ENCODE results near the gene CLSTN2. TPM values are rescaled to one million over a fixed set of nuclear protein-coding genes. Genes with fewer than 3 reads are reported as not detected.

CLSTN2 gene
- total and polyA plus RNA-seq, 4 donors: 0.09 to 2.2 (median 0.55) TPM

DNA sequence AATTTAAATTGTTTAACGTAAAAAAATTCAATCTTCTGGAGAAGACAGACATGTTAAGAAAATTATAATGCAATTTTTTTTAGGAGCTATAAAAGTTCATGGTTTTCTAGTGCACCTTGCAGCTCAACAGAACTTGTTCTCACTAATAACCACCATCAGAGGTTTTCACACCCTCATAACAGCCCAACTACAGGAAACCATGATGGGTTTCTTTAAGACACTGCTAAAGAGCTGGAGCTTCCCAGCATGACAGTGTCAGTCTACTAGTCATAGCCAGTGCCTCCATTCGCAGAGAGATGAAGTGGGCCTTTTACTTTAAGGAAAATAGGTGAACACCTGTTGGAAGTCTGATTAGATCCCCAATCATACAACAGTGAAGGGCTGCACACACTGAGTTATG is 518.8 kb downstream of the CLSTN2 start:
- Histone ChIP-seq H3K36me3 (ENCODE audit: control insufficient read depth in 4 of 4, insufficient read depth in 3 of 4, low read depth in 1 of 4, low read length in 3 of 4) (no peaks in the 10 kb centered on the region), H3K27ac (ENCODE audit: low read depth in 1 of 2, low read length in 2 of 2) (no peak overlapping the region), H3K4me3 (ENCODE audit: low read depth in 1 of 3, low read length in 3 of 3) (no peak overlapping the region), H3K27me3 (ENCODE audit: control insufficient read depth in 4 of 4, insufficient read depth in 4 of 4, low read length in 3 of 4) (no peaks in the 10 kb centered on the region), H3K4me1 (ENCODE audit: control insufficient read depth in 4 of 4, insufficient read depth in 4 of 4, low read length in 3 of 4) (no peaks in the 10 kb centered on the region), H3K9ac (ENCODE audit: low read depth in 1 of 2, low read length in 2 of 2) (no peak overlapping the region), H3K9me3 (ENCODE audit: control insufficient read depth in 4 of 4, low read length in 3 of 4) (no peaks in the 10 kb centered on the region)
- TF ChIP-seq YY1 (IDR thresholded peaks at IDR 0.05) (no peak), HNF4A (conservative IDR thresholded peaks at IDR 0.05) (no peak), ZBTB33 (IDR thresholded peaks at IDR 0.05) (no peak), JUND (IDR thresholded peaks at IDR 0.05) (no peak), EGR1 (IDR thresholded peaks at IDR 0.05; ENCODE audit: low read depth in 2 of 2) (no peak), ATF3 (IDR thresholded peaks at IDR 0.05) (no peak), CTCF (IDR thresholded peaks at IDR 0.05; ENCODE audit: low read depth, low read length, missing input control) (no peak), GABPA (IDR thresholded peaks at IDR 0.05 in 1 of 2, conservative IDR thresholded peaks at IDR 0.05 in 1 of 2) (no peak), FOXA1 (IDR thresholded peaks at IDR 0.05) (no peak), NR2F2 (IDR thresholded peaks at IDR 0.05) (no peak), TAF1 (conservative IDR thresholded peaks at IDR 0.05) (no peak), RAD21 (IDR thresholded peaks at IDR 0.05) (no peak), SP1 (IDR thresholded peaks at IDR 0.05) (no peak), MAX (IDR thresholded peaks at IDR 0.05) (no peak)
- TF ChIP-seq, protein P1, sequence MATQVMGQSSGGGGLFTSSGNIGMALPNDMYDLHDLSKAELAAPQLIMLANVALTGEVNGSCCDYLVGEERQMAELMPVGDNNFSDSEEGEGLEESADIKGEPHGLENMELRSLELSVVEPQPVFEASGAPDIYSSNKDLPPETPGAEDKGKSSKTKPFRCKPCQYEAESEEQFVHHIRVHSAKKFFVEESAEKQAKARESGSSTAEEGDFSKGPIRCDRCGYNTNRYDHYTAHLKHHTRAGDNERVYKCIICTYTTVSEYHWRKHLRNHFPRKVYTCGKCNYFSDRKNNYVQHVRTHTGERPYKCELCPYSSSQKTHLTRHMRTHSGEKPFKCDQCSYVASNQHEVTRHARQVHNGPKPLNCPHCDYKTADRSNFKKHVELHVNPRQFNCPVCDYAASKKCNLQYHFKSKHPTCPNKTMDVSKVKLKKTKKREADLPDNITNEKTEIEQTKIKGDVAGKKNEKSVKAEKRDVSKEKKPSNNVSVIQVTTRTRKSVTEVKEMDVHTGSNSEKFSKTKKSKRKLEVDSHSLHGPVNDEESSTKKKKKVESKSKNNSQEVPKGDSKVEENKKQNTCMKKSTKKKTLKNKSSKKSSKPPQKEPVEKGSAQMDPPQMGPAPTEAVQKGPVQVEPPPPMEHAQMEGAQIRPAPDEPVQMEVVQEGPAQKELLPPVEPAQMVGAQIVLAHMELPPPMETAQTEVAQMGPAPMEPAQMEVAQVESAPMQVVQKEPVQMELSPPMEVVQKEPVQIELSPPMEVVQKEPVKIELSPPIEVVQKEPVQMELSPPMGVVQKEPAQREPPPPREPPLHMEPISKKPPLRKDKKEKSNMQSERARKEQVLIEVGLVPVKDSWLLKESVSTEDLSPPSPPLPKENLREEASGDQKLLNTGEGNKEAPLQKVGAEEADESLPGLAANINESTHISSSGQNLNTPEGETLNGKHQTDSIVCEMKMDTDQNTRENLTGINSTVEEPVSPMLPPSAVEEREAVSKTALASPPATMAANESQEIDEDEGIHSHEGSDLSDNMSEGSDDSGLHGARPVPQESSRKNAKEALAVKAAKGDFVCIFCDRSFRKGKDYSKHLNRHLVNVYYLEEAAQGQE (IDR thresholded peaks at IDR 0.05): no peak
- WGBS: 78% methylated on average over 2 of the region's 2 CpGs
- DNase-seq (ENCODE audit: low spot score): no peak
